Gastroesophageal sphincter (tissue), 3 donors: ENCODE data around the gene SEC61A2.

ENCODE experiments used
- POLR2A ChIP-seq, 2 donors: fragments of 450-650 bp; IDR thresholded peaks; one replicate each; pipeline ENCODE4 v1.6.1; 2017; ENCODE audit warnings: antibody characterized with exemption in 2 of 2, mild to moderate bottlenecking in 2 of 2, moderate library complexity in 1 of 2
- TF ChIP-seq, protein P1 (sequence below), 4 experiments: fragments of 200-600 bp in 2 of 4; fragments of 450-650 bp in 2 of 4; sonication (generic) in 1 of 4; IDR thresholded peaks; one replicate each; pipeline ENCODE4 v1.5.1; 2017 to 2019; ENCODE audit warnings: antibody characterized with exemption in 4 of 4, mild to moderate bottlenecking in 2 of 4, moderate library complexity in 2 of 4

DNA sequence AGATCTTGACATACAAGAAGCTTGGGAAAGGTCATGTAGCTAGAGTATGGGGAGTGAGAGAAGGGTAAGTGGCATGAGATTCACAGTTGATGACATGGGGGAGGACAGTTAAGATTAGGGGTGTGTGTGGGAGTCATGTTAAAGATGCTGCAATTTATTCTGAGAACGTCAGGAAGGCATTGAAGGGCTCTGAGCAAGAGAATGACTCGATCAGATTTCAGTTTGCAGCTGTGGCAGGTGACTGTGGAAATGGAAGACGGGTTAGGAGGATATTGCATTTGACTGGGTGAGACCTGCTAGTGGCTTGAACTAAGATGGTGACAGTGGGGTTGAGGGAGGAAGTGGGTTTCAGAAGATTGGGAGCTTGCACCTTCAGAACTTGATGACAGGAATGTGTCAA lies 72.1 kb downstream of the SEC61A2 start:
- TF ChIP-seq, protein P1, sequence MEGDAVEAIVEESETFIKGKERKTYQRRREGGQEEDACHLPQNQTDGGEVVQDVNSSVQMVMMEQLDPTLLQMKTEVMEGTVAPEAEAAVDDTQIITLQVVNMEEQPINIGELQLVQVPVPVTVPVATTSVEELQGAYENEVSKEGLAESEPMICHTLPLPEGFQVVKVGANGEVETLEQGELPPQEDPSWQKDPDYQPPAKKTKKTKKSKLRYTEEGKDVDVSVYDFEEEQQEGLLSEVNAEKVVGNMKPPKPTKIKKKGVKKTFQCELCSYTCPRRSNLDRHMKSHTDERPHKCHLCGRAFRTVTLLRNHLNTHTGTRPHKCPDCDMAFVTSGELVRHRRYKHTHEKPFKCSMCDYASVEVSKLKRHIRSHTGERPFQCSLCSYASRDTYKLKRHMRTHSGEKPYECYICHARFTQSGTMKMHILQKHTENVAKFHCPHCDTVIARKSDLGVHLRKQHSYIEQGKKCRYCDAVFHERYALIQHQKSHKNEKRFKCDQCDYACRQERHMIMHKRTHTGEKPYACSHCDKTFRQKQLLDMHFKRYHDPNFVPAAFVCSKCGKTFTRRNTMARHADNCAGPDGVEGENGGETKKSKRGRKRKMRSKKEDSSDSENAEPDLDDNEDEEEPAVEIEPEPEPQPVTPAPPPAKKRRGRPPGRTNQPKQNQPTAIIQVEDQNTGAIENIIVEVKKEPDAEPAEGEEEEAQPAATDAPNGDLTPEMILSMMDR (IDR thresholded peaks at IDR 0.05), result no peak
- no peak for TF ChIP-seq POLR2A (IDR thresholded peaks at IDR 0.05)
